CD14-positive monocyte (primary cell): ENCODE data around the gene ZBTB22. TPM values are rescaled to one million over a fixed set of nuclear protein-coding genes. Genes with fewer than 3 reads are reported as not detected.
"Not testable (repeated sequence)": the region's sequence is repeated elsewhere in the genome, so short reads cannot be mapped to it uniquely, and the experiment has no call there.

ENCODE experiments used
- DNase-seq, 3 donors: peaks; one replicate each; pipeline ENCODE4 v3.0.0-alpha.2; 2011 to 2022
- H2AFZ ChIP-seq: 2 replicates; pipeline ENCODE4 v1.6.0; 2012; ENCODE audit warnings: mild to moderate bottlenecking, low read depth, low read length, inconsistent platforms; ENCODE audit not compliant: insufficient read depth, poor library complexity, severe bottlenecking
- H3K27ac ChIP-seq, 2 donors: 1 replicate in 1 of 2; 2 replicates in 1 of 2; pipeline ENCODE4 v1.5.1; 2012 to 2013; ENCODE audit warnings: low read length in 2 of 2, control low read depth in 1 of 2, inconsistent platforms in 1 of 2, low read depth in 1 of 2, mild to moderate bottlenecking in 1 of 2
- H3K27me3 ChIP-seq, 2 donors: one replicate each; pipeline versions ENCODE4 v1.6.0 to v1.6.1; 2011 to 2013; ENCODE audit warnings: low read length in 2 of 2; ENCODE audit not compliant: control insufficient read depth in 2 of 2, insufficient read depth in 2 of 2
- H3K36me3 ChIP-seq, 2 donors: replicated peaks in 1 of 2; 1 replicate in 1 of 2; 2 replicates in 1 of 2; pipeline versions ENCODE4 v1.5.1 to v1.6.1; 2012 to 2013; ENCODE audit warnings: low read length in 2 of 2, control low read depth in 1 of 2, inconsistent platforms in 1 of 2, mild to moderate bottlenecking in 1 of 2; ENCODE audit not compliant: insufficient read depth in 2 of 2, control insufficient read depth in 1 of 2
- H3K4me1 ChIP-seq, 2 donors: 1 replicate in 1 of 2; 2 replicates in 1 of 2; pipeline versions ENCODE4 v1.5.1 to v1.6.1; 2012 to 2013; ENCODE audit warnings: low read length in 2 of 2, control low read depth in 1 of 2, inconsistent platforms in 1 of 2, mild to moderate bottlenecking in 1 of 2, moderate library complexity in 1 of 2; ENCODE audit not compliant: insufficient read depth in 2 of 2, control insufficient read depth in 1 of 2
- H3K4me2 ChIP-seq: replicated peaks from 2 replicates; pipeline ENCODE3; 2012; ENCODE audit warnings: low read length, moderate library complexity, mild to moderate bottlenecking; ENCODE audit not compliant: poor library complexity, severe bottlenecking; ENCODE audit errors: extremely low read depth
- H3K4me3 ChIP-seq, 3 experiments: fragments of 200-600 bp in 1 of 3; sonication (generic) in 1 of 3; replicated peaks in 1 of 3; 1 replicate in 2 of 3; 2 replicates in 1 of 3; pipeline ENCODE4 v1.5.1; 2011 to 2013; ENCODE audit warnings: low read length in 3 of 3, mild to moderate bottlenecking in 3 of 3, control low read depth in 2 of 3, low read depth in 2 of 3, inconsistent platforms in 1 of 3, moderate library complexity in 1 of 3
- H3K79me2 ChIP-seq: 2 replicates; pipeline ENCODE4 v1.6.0; 2012; ENCODE audit warnings: mild to moderate bottlenecking, control low read depth, inconsistent platforms, low read length, moderate library complexity; ENCODE audit not compliant: insufficient read depth
- H3K9ac ChIP-seq: 2 replicates; pipeline ENCODE4 v1.6.0; 2017; ENCODE audit warnings: low read length, mild to moderate bottlenecking; ENCODE audit not compliant: insufficient read depth, poor library complexity, severe bottlenecking
- H3K9me3 ChIP-seq, 2 donors: replicated peaks in 1 of 2; 1 replicate in 1 of 2; 2 replicates in 1 of 2; pipeline versions ENCODE4 v1.5.1 to v1.6.1; 2012 to 2013; ENCODE audit warnings: low read length in 2 of 2, control low read depth in 1 of 2; ENCODE audit not compliant: control insufficient read depth in 1 of 2, insufficient read depth in 1 of 2
- H4K20me1 ChIP-seq: 2 replicates; pipeline ENCODE4 v1.6.0; 2012; ENCODE audit warnings: mild to moderate bottlenecking, low read length, control low read depth, moderate library complexity; ENCODE audit not compliant: insufficient read depth
- H3K27ac Mint-ChIP-seq, 7 donors: one replicate each; pipeline ENCODE4 v1.8.0; 2020; ENCODE audit warnings: mild to moderate bottlenecking in 7 of 7, mixed read lengths in 7 of 7, moderate library complexity in 6 of 7, inconsistent platforms in 2 of 7
- H3K27me3 Mint-ChIP-seq, 3 donors: one replicate each; pipeline ENCODE4 v1.8.0; 2021 to 2022; ENCODE audit warnings: low read depth in 3 of 3, mild to moderate bottlenecking in 3 of 3, mixed read lengths in 3 of 3, moderate library complexity in 3 of 3, inconsistent platforms in 1 of 3
- H3K36me3 Mint-ChIP-seq, 2 donors: one replicate each; pipeline ENCODE4 v1.8.0; 2020; ENCODE audit warnings: mixed read lengths in 2 of 2, inconsistent platforms in 1 of 2, mild to moderate bottlenecking in 1 of 2
- H3K4me1 Mint-ChIP-seq: one replicate; pipeline ENCODE4 v1.8.0; 2020; ENCODE audit warnings: mild to moderate bottlenecking, mixed read lengths
- H3K4me3 Mint-ChIP-seq, 2 donors: one replicate each; pipeline ENCODE4 v1.8.0; 2020; ENCODE audit warnings: mild to moderate bottlenecking in 2 of 2, mixed read lengths in 2 of 2, moderate library complexity in 1 of 2
- H3K9me3 Mint-ChIP-seq, 7 donors: one replicate each; pipeline ENCODE4 v1.8.0; 2020 to 2022; ENCODE audit warnings: mixed read lengths in 7 of 7, mild to moderate bottlenecking in 6 of 7, moderate library complexity in 6 of 7, inconsistent platforms in 2 of 7
- WGBS: methylation state at CpG from one replicate; pipeline ENCODE4 v1.1.5; 2013; ENCODE audit warnings: missing lambda C conversion rate; ENCODE audit not compliant: insufficient coverage; 5-methylcytosine and 5-hydroxymethylcytosine counted together
- intact Hi-C, 2 donors: fragments of 100-400 bp; cut with micrococcal nuclease; formaldehyde crosslinking; loops; one replicate each; pipeline versions ENCODE4 v1.15.0 to v1.15.1; 2023
- polyA plus RNA-seq, 3 donors: library from polyadenylated mRNA; depleted of rRNA in 1 of 3; unstranded in 2 of 3; stranded (reverse) in 1 of 3; fragments of 300-500 nt in 2 of 3; fragments of >200 nt in 1 of 3; fragmentation: Illumina TruSeq in 2 of 3; gene quantifications; 1 replicate in 2 of 3; 2 replicates in 1 of 3; pipeline ENCODE4 v1.2.3, GENCODE V29; 2012 to 2021
- TF ChIP-seq, protein P1 (sequence below): fragments of 200-600 bp; IDR thresholded peaks from one replicate; pipeline ENCODE4 v1.8.0; 2022; ENCODE audit warnings: antibody characterized with exemption, mild to moderate bottlenecking

Gene ZBTB22
- polyA plus RNA-seq, 3 donors: 12.2 to 16.5 (median 16.1) TPM

DNA sequence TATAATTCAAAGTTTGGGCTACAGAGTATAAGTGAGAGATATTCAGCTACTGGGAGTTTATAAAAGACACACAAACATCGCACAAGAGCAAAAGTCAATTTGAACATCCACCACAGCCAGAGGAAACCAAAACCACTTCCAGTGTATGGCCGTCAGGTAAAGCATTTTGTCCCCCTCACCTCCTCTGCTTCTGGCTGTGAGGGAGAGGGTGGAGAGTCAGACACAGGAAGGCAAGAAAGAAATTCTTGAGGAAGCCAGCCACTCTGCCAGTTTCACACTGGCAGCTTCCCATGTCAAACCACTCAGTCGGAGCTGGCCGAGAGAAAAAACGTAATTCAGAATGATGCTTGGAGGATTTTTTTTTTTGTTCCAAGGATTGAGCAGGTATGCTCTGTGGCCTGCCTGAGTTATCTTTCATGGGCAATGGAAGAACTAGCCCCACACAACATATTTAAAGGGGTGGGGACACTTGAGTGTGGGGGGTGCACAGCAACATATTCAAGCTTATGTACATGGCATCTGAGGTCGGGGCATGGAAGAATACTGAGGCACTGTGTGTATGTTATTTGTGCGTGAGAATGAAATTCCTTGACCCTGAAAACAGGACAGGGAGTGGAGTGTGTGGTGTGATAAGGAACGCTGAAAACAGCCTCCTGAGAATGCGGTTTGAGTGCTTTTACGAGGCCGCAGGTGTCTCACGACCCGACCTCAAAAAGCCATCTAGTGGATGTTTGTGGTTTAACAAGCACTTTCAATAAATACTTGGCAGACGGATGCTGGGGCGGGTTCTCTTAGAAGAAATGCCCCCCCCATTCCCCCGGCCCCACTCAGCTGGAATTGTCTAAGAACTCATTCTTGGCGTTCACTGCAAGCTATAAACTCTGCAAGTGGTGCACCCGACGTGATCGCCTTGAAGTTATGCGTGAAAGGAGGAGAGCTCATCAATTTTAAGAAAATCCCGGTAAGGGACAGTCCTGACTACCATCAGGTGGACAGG, 27.5 kb upstream of the ZBTB22 start:
- peak overlapping the region; percentile 75 for H2AFZ ChIP-seq
- peak overlapping the region; percentile 60 to 88 for H3K4me3 Mint-ChIP-seq
- H3K36me3 Mint-ChIP-seq: no peaks in the 10 kb centered on the region

GRCh38 chr6:33343953-33344611, 26.5 kb upstream of the ZBTB22 start:
- Histone ChIP-seq H2AFZ (no peak overlapping the region), H3K9me3 (no peaks in the 10 kb centered on the region), H3K9ac (no peak overlapping the region), H3K79me2 (no peaks in the 10 kb centered on the region), H3K36me3 (no peaks in the 10 kb centered on the region), H4K20me1 (no peaks in the 10 kb centered on the region), H3K4me3 (no peak overlapping the region), H3K4me2 (no peak overlapping the region), H3K27ac (no peak overlapping the region), H3K4me1 (peaks cover 10 to 11% of the 10 kb centered on the region in 2 donors), H3K27me3 (no peaks in the 10 kb centered on the region)
- H3K27me3 Mint-ChIP-seq: peaks cover 4 to 7% (median 7%) of the 10 kb centered on the region in 3 donors
- no peak for DNase-seq
- H3K36me3 Mint-ChIP-seq: no peaks in the 10 kb centered on the region
- no peak overlapping the region for H3K4me3 Mint-ChIP-seq
- intact Hi-C loops: no loop called here
- 90% methylated on average over 1 of the region's 6 CpGs for WGBS
- H3K9me3 Mint-ChIP-seq: no peaks in the 10 kb centered on the region
- TF ChIP-seq, protein P1, sequence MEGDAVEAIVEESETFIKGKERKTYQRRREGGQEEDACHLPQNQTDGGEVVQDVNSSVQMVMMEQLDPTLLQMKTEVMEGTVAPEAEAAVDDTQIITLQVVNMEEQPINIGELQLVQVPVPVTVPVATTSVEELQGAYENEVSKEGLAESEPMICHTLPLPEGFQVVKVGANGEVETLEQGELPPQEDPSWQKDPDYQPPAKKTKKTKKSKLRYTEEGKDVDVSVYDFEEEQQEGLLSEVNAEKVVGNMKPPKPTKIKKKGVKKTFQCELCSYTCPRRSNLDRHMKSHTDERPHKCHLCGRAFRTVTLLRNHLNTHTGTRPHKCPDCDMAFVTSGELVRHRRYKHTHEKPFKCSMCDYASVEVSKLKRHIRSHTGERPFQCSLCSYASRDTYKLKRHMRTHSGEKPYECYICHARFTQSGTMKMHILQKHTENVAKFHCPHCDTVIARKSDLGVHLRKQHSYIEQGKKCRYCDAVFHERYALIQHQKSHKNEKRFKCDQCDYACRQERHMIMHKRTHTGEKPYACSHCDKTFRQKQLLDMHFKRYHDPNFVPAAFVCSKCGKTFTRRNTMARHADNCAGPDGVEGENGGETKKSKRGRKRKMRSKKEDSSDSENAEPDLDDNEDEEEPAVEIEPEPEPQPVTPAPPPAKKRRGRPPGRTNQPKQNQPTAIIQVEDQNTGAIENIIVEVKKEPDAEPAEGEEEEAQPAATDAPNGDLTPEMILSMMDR: no peak
- peak overlapping the region in 1 of 7 donors; percentile 29 for H3K27ac Mint-ChIP-seq
- H3K4me1 Mint-ChIP-seq: peaks cover 15% of the 10 kb centered on the region

More for the DNA sequence above, 27.5 kb upstream of the ZBTB22 start:
- 0% methylated on average over 13 of the region's 22 CpGs for whole genome bisulfite sequencing
- H3K27me3 Mint-ChIP-seq: peaks cover 3 to 9% (median 7%) of the 10 kb centered on the region in 3 donors
- no peak overlapping the region for H3K27ac ChIP-seq
- no peaks in the 10 kb centered on the region for H3K9me3 Mint-ChIP-seq
- H3K4me2 ChIP-seq: peak overlapping the region; percentile 67
- intact Hi-C loops: no loop called here
- TF ChIP-seq, protein P1: peak; percentile 78
- peak overlapping the region in 2 of 7 donors; percentile 8 to 55 for H3K27ac Mint-ChIP-seq
- H3K9ac ChIP-seq: peak overlapping the region; percentile 20
- H3K4me1 ChIP-seq: peaks cover 10 to 11% of the 10 kb centered on the region in 2 donors
- H3K27me3 ChIP-seq: no peaks in the 10 kb centered on the region
- peak overlapping the region in 1 of 3 experiments; percentile 65 for H3K4me3 ChIP-seq
- H3K9me3 ChIP-seq: no peaks in the 10 kb centered on the region
- H3K4me1 Mint-ChIP-seq: peaks cover 12% of the 10 kb centered on the region
- DNase-seq: peak; percentile 50 to 74 (median 72)
- H4K20me1 ChIP-seq: no peaks in the 10 kb centered on the region
- H3K79me2 ChIP-seq: no peaks in the 10 kb centered on the region
- H3K36me3 ChIP-seq: no peaks in the 10 kb centered on the region

DNA sequence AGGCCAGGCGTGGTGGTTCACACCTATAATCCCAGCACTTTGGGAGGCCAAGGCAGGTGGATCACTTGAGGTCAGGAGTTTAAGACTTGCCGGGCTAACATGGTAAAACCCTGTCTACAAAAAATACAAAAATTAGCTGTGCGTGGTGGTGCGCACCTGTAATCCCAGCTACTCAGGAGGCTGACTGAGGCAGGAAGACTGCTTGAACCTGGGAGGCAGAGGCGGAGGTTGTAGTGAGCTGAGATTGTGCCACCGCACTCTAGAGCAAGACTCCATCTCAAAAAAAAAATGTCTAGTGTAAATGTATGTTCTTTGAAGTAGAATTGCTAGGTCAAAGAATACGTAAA, 26.0 kb upstream of the ZBTB22 start:
- H3K4me1 ChIP-seq: peaks cover 10 to 11% of the 10 kb centered on the region in 2 donors
- H3K4me3 ChIP-seq, H3K36me3 Mint-ChIP-seq, DNase-seq, intact Hi-C loops, H3K36me3 ChIP-seq, H3K4me2 ChIP-seq, H4K20me1 ChIP-seq, H3K27me3 Mint-ChIP-seq, H3K4me3 Mint-ChIP-seq, H3K9ac ChIP-seq, H3K79me2 ChIP-seq, H3K9me3 ChIP-seq, H2AFZ ChIP-seq, H3K27ac ChIP-seq, H3K27me3 ChIP-seq, H3K9me3 Mint-ChIP-seq: not testable (repeated sequence)
- WGBS: 94% methylated on average over 6 of the region's 7 CpGs
- H3K27ac Mint-ChIP-seq: peak overlapping the region in 1 of 7 donors; percentile 57
- H3K4me1 Mint-ChIP-seq: peaks cover 15% of the 10 kb centered on the region
